Smooth muscle cell (in vitro differentiated cells): ENCODE results near the gene MARK4. TPM values are rescaled to one million over a fixed set of nuclear protein-coding genes. Genes with fewer than 3 reads are reported as not detected.

Experiments used
- DNase-seq: peaks from one replicate; lab custom pipeline; 2025; ENCODE audit not compliant: unreplicated experiment; lab: John Stamatoyannopoulos, UW
- H2AFZ ChIP-seq: fragments of 200-600 bp; sonication (generic); 2 replicates; pipeline ENCODE4 v1.6.0; 2016; ENCODE audit warnings: antibody characterized with exemption, low read depth, mild to moderate bottlenecking
- H3F3A ChIP-seq: fragments of 200-600 bp; sonication (generic); 2 replicates; pipeline ENCODE4 v1.6.0; 2017; ENCODE audit warnings: antibody characterized with exemption, low read depth
- H3K27ac ChIP-seq: fragments of 200-600 bp; sonication (generic); 2 replicates; pipeline ENCODE4 v1.5.1; 2016; ENCODE audit warnings: low read depth, mild to moderate bottlenecking
- H3K27me3 ChIP-seq: fragments of 200-600 bp; sonication (generic); 2 replicates; pipeline ENCODE4 v1.6.1; 2016; ENCODE audit warnings: low read depth, mild to moderate bottlenecking
- H3K36me3 ChIP-seq: fragments of 200-600 bp; sonication (generic); 2 replicates; pipeline ENCODE4 v1.5.1; 2016; ENCODE audit warnings: low read depth
- H3K4me1 ChIP-seq: fragments of 200-600 bp; sonication (generic); 2 replicates; pipeline ENCODE4 v1.5.1; 2016; ENCODE audit warnings: low read depth
- H3K4me2 ChIP-seq: fragments of 200-600 bp; sonication (generic); 2 replicates; pipeline ENCODE4 v1.6.0; 2016; ENCODE audit warnings: mild to moderate bottlenecking
- H3K4me3 ChIP-seq: fragments of 200-600 bp; sonication (generic); 2 replicates; pipeline ENCODE4 v1.5.1; 2016; ENCODE audit warnings: mild to moderate bottlenecking
- H3K79me2 ChIP-seq: fragments of 200-600 bp; sonication (generic); 2 replicates; pipeline ENCODE4 v1.6.0; 2016; ENCODE audit warnings: low read depth, mild to moderate bottlenecking
- H3K9ac ChIP-seq: fragments of 200-600 bp; sonication (generic); 2 replicates; pipeline ENCODE4 v1.6.0; 2016; ENCODE audit warnings: low read depth
- H3K9me3 ChIP-seq: fragments of 200-600 bp; sonication (generic); replicated peaks from 2 replicates; pipeline ENCODE4 v1.5.1; 2016; ENCODE audit warnings: low read depth
- H4K20me1 ChIP-seq: fragments of 200-600 bp; sonication (generic); 2 replicates; pipeline ENCODE4 v1.6.0; 2016; ENCODE audit warnings: low read depth
- WGBS: methylation state at CpG from one replicate; pipeline ENCODE4 v1.1.7; 2016; ENCODE audit warnings: low lambda C conversion rate; 5-methylcytosine and 5-hydroxymethylcytosine counted together
- polyA plus RNA-seq: library from polyadenylated mRNA; unstranded; fragments of >200 nt; fragmentation: Nextera tagmentation; extraction: Ambion mirVana; gene quantifications from 2 replicates; pipeline ENCODE4 v1.2.1, GENCODE V29; 2016
- total RNA-seq: library from RNA; depleted of rRNA; stranded (reverse); fragments of >200 nt; gene quantifications from 2 replicates; pipeline ENCODE4 v1.2.3, GENCODE V29; 2014
- TF ChIP-seq, protein P1 (sequence below): fragments of 200-600 bp; sonication (generic); IDR thresholded peaks from 2 replicates; pipeline ENCODE4 v1.5.1; 2017; ENCODE audit warnings: borderline replicate concordance, mild to moderate bottlenecking, antibody characterized with exemption; ENCODE audit not compliant: insufficient read depth, poor library complexity, severe bottlenecking

The MARK4 gene
- total RNA-seq = 20.0 and 23.0 TPM in 2 replicates
- 15.6 and 21.9 TPM in 2 replicates for polyA plus RNA-seq

DNA sequence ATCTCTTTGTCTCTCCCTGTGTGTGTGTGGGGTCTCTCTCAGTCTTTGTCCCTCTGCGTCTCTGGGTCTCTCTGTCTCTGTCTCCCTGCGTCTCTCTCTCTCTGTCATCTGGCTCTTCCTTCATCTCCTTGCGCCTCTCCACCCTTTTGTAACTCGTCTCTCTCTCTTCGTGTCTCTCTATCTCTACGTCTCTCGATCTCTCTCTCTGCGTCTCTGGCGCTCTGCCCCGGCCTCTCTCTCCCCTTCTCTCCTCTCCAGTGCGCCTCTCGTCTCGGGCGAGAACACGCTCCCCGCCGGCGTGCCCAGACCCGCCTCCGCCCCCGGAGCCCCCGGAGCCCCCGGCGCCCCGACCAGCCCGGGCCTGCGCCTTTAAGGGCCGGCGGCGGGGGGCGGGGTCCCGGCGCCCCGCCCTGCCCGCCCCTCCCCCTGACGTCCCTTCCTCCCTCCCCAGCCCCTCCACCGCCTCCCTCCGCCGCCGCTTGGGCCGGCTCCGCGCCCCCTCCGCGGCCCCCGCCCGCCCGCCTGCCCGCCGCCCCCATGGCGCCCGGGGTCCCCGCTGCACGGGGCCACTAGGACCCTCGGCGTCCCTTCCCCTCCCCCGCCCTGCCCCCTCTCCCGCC lies at the start of gene MARK4:
MARK4 (plus strand) TSS at position 440 of the 620 bp plus-strand sequence. CDS start 318 bp downstream, outside the sequence.
- Histone ChIP-seq H3K27me3 (no peaks in the 10 kb centered on the region), H3F3A (no peaks in the 10 kb centered on the region), H3K79me2 (peaks cover 48% of the 10 kb centered on the region), H2AFZ (peak within 1 kb of the TSS; percentile 89), H3K27ac (peak within 1 kb of the TSS; percentile 49), H4K20me1 (peaks cover 40% of the 10 kb centered on the region), H3K4me1 (no peaks in the 10 kb centered on the region), H3K9ac (peak within 1 kb of the TSS; percentile 78), H3K9me3 (no peaks in the 10 kb centered on the region), H3K4me2 (peak within 1 kb of the TSS; percentile 92), H3K4me3 (peak within 1 kb of the TSS; percentile 91), H3K36me3 (no peaks in the 10 kb centered on the region)
- DNase-seq = peak; percentile 37
- TF ChIP-seq, protein P1, sequence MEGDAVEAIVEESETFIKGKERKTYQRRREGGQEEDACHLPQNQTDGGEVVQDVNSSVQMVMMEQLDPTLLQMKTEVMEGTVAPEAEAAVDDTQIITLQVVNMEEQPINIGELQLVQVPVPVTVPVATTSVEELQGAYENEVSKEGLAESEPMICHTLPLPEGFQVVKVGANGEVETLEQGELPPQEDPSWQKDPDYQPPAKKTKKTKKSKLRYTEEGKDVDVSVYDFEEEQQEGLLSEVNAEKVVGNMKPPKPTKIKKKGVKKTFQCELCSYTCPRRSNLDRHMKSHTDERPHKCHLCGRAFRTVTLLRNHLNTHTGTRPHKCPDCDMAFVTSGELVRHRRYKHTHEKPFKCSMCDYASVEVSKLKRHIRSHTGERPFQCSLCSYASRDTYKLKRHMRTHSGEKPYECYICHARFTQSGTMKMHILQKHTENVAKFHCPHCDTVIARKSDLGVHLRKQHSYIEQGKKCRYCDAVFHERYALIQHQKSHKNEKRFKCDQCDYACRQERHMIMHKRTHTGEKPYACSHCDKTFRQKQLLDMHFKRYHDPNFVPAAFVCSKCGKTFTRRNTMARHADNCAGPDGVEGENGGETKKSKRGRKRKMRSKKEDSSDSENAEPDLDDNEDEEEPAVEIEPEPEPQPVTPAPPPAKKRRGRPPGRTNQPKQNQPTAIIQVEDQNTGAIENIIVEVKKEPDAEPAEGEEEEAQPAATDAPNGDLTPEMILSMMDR = no peak
- 0% methylated on average over 7 of the region's 58 CpGs for WGBS

DNA sequence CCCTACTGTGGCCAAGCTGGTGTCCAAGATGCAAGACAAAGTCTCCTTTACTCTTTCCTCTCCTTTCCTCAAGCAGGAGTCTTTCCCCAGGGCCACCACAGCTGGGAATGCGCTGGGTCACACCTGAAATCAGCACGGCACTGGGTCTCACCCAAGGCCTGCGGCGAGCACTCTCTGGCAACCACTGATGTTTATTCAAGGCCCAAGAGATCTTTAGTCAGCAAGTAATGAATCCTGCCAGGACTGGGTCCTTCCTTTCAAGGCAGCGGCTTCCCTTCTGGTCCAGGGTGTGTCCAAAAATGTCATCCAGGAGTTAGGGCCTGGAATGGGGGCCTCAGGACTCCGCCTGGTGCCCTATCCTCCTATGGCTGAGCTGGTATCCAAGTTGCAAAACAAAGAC lies 48.4 kb upstream of the MARK4 start:
- Histone ChIP-seq H3F3A (no peaks in the 10 kb centered on the region), H3K27me3 (no peaks in the 10 kb centered on the region), H3K9ac (no peak overlapping the region), H3K4me3 (no peak overlapping the region), H3K4me2 (no peak overlapping the region), H3K79me2 (no peaks in the 10 kb centered on the region), H3K9me3 (no peaks in the 10 kb centered on the region), H3K27ac (no peak overlapping the region), H3K4me1 (no peaks in the 10 kb centered on the region), H4K20me1 (no peaks in the 10 kb centered on the region), H3K36me3 (no peaks in the 10 kb centered on the region), H2AFZ (no peak overlapping the region)
- TF ChIP-seq, protein P1 = no peak
- no peak for DNase-seq
- 94% methylated on average over 6 of the region's 6 CpGs for WGBS

DNA sequence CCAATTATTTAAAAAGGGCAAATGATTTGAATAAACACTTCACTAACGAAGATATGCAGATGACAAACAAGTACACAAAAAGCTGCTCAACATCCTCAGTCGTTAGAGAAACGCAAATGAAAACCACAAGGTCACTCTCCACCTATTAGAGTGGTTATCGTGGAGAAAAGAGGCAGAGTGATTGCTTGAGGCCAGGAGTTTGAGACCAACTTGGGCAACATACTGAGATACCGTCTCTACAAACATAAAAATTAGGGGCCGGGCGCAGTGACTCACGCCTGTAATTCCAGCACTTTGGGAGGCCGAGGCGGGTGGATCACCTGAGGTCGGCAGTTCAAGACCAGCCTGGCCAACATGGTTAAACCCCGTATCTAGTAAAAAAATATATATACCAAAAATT lies 45.3 kb upstream of the MARK4 start:
- H3K4me1 ChIP-seq = no peaks in the 10 kb centered on the region
- H3K4me2 ChIP-seq = no peak overlapping the region
- H3F3A ChIP-seq = no peaks in the 10 kb centered on the region
- no peak overlapping the region for H3K27ac ChIP-seq
- H3K79me2 ChIP-seq = no peaks in the 10 kb centered on the region
- H3K9me3 ChIP-seq = no peaks in the 10 kb centered on the region
- no peak overlapping the region for H3K4me3 ChIP-seq
- DNase-seq = no peak
- TF ChIP-seq, protein P1 = no peak
- no peaks in the 10 kb centered on the region for H3K27me3 ChIP-seq
- H3K36me3 ChIP-seq = no peaks in the 10 kb centered on the region
- H4K20me1 ChIP-seq = no peaks in the 10 kb centered on the region
- 80% methylated on average over 12 of the region's 12 CpGs for WGBS
- H3K9ac ChIP-seq = no peak overlapping the region
- H2AFZ ChIP-seq = no peak overlapping the region

DNA sequence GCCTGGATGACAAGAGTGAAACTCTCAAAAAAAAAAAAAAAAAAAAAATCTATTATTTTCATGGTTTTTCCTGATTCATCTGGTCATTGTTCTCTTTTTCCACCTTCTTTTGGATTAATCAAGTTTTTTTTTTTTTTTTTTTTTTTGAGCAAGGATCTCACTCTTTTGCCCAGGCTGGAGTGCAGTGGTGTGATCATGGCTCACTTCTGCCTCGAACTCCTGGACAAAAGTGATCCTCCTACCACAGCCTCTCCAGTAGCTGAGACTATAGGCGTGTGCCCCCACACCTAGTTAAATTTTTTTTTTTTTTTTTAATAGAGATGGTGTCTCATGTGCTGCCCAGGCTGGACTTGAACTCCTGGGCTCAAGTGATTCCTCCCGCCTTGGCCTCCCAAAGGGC lies 44.7 kb upstream of the MARK4 start:
- Histone ChIP-seq H3K36me3 (no peaks in the 10 kb centered on the region), H3K27ac (no peak overlapping the region), H2AFZ (no peak overlapping the region), H3K4me1 (no peaks in the 10 kb centered on the region), H3K27me3 (no peaks in the 10 kb centered on the region), H3K4me2 (no peak overlapping the region), H3F3A (no peaks in the 10 kb centered on the region), H3K9ac (no peak overlapping the region), H3K79me2 (no peaks in the 10 kb centered on the region), H3K4me3 (no peak overlapping the region), H4K20me1 (no peaks in the 10 kb centered on the region), H3K9me3 (no peaks in the 10 kb centered on the region)
- no peak for DNase-seq
- WGBS = 83% methylated on average over 3 of the region's 3 CpGs
- TF ChIP-seq, protein P1 = no peak
